ENCODE results near the gene CNTN1. TPM values are rescaled to one million over a fixed set of nuclear protein-coding genes. Genes with fewer than 3 reads are reported as not detected.

CNTN1 gene
- total RNA-seq, 4 donors from 2014 or later: 64.1 to 193 (median 92.4) TPM

GRCh38 chr12:40870981-40871380 is 178.7 kb downstream of the CNTN1 start:
- no peaks in the 10 kb centered on the region for H3K27me3 ChIP-seq
- peaks cover 0 to 15% (median 0%) of the 10 kb centered on the region in 3 donors for H3K4me1 ChIP-seq
- no peak overlapping the region for H3K27ac ChIP-seq
- no peaks in the 10 kb centered on the region for H3K9me3 ChIP-seq
- H3K36me3 ChIP-seq: no peaks in the 10 kb centered on the region
- TF ChIP-seq POLR2A (IDR thresholded peaks at IDR 0.05): no peak
- TF ChIP-seq EP300 (IDR thresholded peaks at IDR 0.05): no peak
- no peak for TF ChIP-seq POLR2AphosphoS5 (IDR thresholded peaks at IDR 0.05)
- TF ChIP-seq CTCF (IDR thresholded peaks at IDR 0.05): no peak
- H3K4me3 ChIP-seq: no peak overlapping the region
- ATAC-seq: no peak

- no peak for ATAC-seq
- WGBS, 2 donors (ENCODE audit: low coverage in 1 of 2): 50 to 63% methylated on average over 1 of the region's 1 CpG
- H3K36me3 ChIP-seq: no peaks in the 10 kb centered on the region
- TF ChIP-seq POLR2AphosphoS5 (IDR thresholded peaks at IDR 0.05) (no peak), EP300 (IDR thresholded peaks at IDR 0.05) (no peak), POLR2A (IDR thresholded peaks at IDR 0.05) (no peak), CTCF (IDR thresholded peaks at IDR 0.05) (no peak)
- no peaks in the 10 kb centered on the region for H3K9me3 ChIP-seq
- peaks cover 0 to 15% (median 0%) of the 10 kb centered on the region in 3 donors for H3K4me1 ChIP-seq
- H3K4me3 ChIP-seq: no peak overlapping the region
- no peak overlapping the region for H3K27ac ChIP-seq
- no peaks in the 10 kb centered on the region for H3K27me3 ChIP-seq
Observed at GRCh38 chr12:40874868-40875267, 182.6 kb downstream of the CNTN1 start.

GRCh38 chr12:40889329-40889728 is 197.1 kb downstream of the CNTN1 start:
- Histone ChIP-seq H3K27ac (no peak overlapping the region), H3K27me3 (no peaks in the 10 kb centered on the region), H3K4me3 (no peak overlapping the region), H3K36me3 (no peaks in the 10 kb centered on the region), H3K4me1 (no peaks in the 10 kb centered on the region), H3K9me3 (no peaks in the 10 kb centered on the region)
- 78 to 89% methylated on average over 3 of the region's 3 CpGs for WGBS, 2 donors (ENCODE audit: low coverage in 1 of 2)
- TF ChIP-seq EP300 (IDR thresholded peaks at IDR 0.05) (no peak), POLR2AphosphoS5 (IDR thresholded peaks at IDR 0.05) (no peak), CTCF (IDR thresholded peaks at IDR 0.05) (no peak), POLR2A (IDR thresholded peaks at IDR 0.05) (no peak)
- ATAC-seq: no peak

- no peaks in the 10 kb centered on the region for H3K4me1 ChIP-seq
- no peak for ATAC-seq
Observed at GRCh38 chr12:40892528-40892927, 200.3 kb downstream of the CNTN1 start.

More at GRCh38 chr12:40892528-40892927, 200.3 kb downstream of the CNTN1 start:
- no peak overlapping the region for H3K4me3 ChIP-seq
- WGBS, 2 donors (ENCODE audit: low coverage in 1 of 2): 54 to 59% methylated on average over 4 of the region's 4 CpGs
- TF ChIP-seq POLR2A (IDR thresholded peaks at IDR 0.05): no peak
- TF ChIP-seq CTCF (IDR thresholded peaks at IDR 0.05): no peak
- TF ChIP-seq POLR2AphosphoS5 (IDR thresholded peaks at IDR 0.05): no peak
- no peak for TF ChIP-seq EP300 (IDR thresholded peaks at IDR 0.05)
- H3K9me3 ChIP-seq: no peaks in the 10 kb centered on the region
- no peaks in the 10 kb centered on the region for H3K27me3 ChIP-seq
- H3K36me3 ChIP-seq: no peaks in the 10 kb centered on the region
- no peak overlapping the region for H3K27ac ChIP-seq
